Effector memory CD4-positive, alpha-beta T cell (primary cell): ENCODE results near the gene JAG2.

Source experiments
- DNase-seq, 3 donors: peaks; one replicate each; pipeline ENCODE4 v3.0.0-alpha.2; 2020
- H3K27ac ChIP-seq: 2 replicates; pipeline ENCODE4 v1.7.0; 2013; ENCODE audit warnings: mild to moderate bottlenecking, low read length, moderate library complexity; ENCODE audit not compliant: insufficient read depth, poor library complexity, severe bottlenecking
- H3K27me3 ChIP-seq: replicated peaks from 2 replicates; pipeline ENCODE4 v1.7.0; 2013; ENCODE audit warnings: mild to moderate bottlenecking, low read length; ENCODE audit not compliant: insufficient read depth, control insufficient read depth, poor library complexity, severe bottlenecking
- H3K36me3 ChIP-seq: 2 replicates; pipeline ENCODE4 v1.7.0; 2013; ENCODE audit warnings: mild to moderate bottlenecking, low read length, moderate library complexity; ENCODE audit not compliant: control insufficient read depth, insufficient read depth
- H3K4me1 ChIP-seq: 2 replicates; pipeline ENCODE4 v1.7.0; 2013; ENCODE audit warnings: low read length, mild to moderate bottlenecking; ENCODE audit not compliant: control insufficient read depth, insufficient read depth, poor library complexity, severe bottlenecking
- H3K4me3 ChIP-seq: 2 replicates; pipeline ENCODE4 v1.7.0; 2013; ENCODE audit warnings: low read length, low read depth, mild to moderate bottlenecking; ENCODE audit not compliant: insufficient read depth, poor library complexity, severe bottlenecking
- H3K9me3 ChIP-seq: 2 replicates; pipeline ENCODE4 v1.7.0; 2013; ENCODE audit warnings: mild to moderate bottlenecking, low read length, moderate library complexity; ENCODE audit not compliant: control insufficient read depth
- total RNA-seq, 3 donors: gene quantifications; one replicate each; lab custom pipeline; 2026; lab: John Stamatoyannopoulos, UW

Gene JAG2
- total RNA-seq = 1.8 to 2.9 (median 2.1) reads per million in 3 donors

GRCh38 chr14:105168496-105168978 is at the start of gene JAG2:
Gene JAG2, minus strand, starts transcription at chr14:105168776. Its CDS starts 356 bp downstream, at chr14:105168420.
- peak; percentile 34 to 45 (median 44) for DNase-seq
- peak within 1 kb of the TSS; percentile 35 for H3K4me3 ChIP-seq
- no peak within 1 kb of the TSS for H3K27ac ChIP-seq
- H3K9me3 ChIP-seq = no peaks in the 10 kb centered on the region
- peaks cover 26% of the 10 kb centered on the region for H3K4me1 ChIP-seq
- H3K36me3 ChIP-seq = no peaks in the 10 kb centered on the region
- peaks cover 24% of the 10 kb centered on the region for H3K27me3 ChIP-seq

GRCh38 chr14:105217774-105218173 is 49.2 kb upstream of the JAG2 start:
- H3K36me3 ChIP-seq = peaks cover 43% of the 10 kb centered on the region
- DNase-seq = no peak
- H3K4me1 ChIP-seq = no peaks in the 10 kb centered on the region

GRCh38 chr14:105216490-105217247 is 48.1 kb upstream of the JAG2 start:
- Histone ChIP-seq H3K27ac (no peak overlapping the region), H3K4me1 (no peaks in the 10 kb centered on the region), H3K36me3 (peaks cover 44% of the 10 kb centered on the region), H3K27me3 (no peaks in the 10 kb centered on the region), H3K9me3 (no peaks in the 10 kb centered on the region), H3K4me3 (no peak overlapping the region)
- no peak for DNase-seq

More at GRCh38 chr14:105217774-105218173, 49.2 kb upstream of the JAG2 start:
- Histone ChIP-seq H3K27me3 (no peaks in the 10 kb centered on the region), H3K27ac (no peak overlapping the region), H3K4me3 (no peak overlapping the region), H3K9me3 (no peaks in the 10 kb centered on the region)

- no peaks in the 10 kb centered on the region for H3K9me3 ChIP-seq
- DNase-seq = no peak
- no peak overlapping the region for H3K4me3 ChIP-seq
- H3K36me3 ChIP-seq = peaks cover 40% of the 10 kb centered on the region
- H3K27me3 ChIP-seq = no peaks in the 10 kb centered on the region
- H3K27ac ChIP-seq = no peak overlapping the region
- no peaks in the 10 kb centered on the region for H3K4me1 ChIP-seq
Observed at GRCh38 chr14:105215602-105216001, 47.0 kb upstream of the JAG2 start.

- Histone ChIP-seq H3K9me3 (no peaks in the 10 kb centered on the region), H3K27me3 (no peaks in the 10 kb centered on the region), H3K4me3 (no peak overlapping the region), H3K27ac (no peak overlapping the region), H3K36me3 (peaks cover 33% of the 10 kb centered on the region), H3K4me1 (no peaks in the 10 kb centered on the region)
- no peak for DNase-seq
Observed at GRCh38 chr14:105214324-105214915, 45.8 kb upstream of the JAG2 start.

GRCh38 chr14:105213361-105213760 is 44.8 kb upstream of the JAG2 start:
- Histone ChIP-seq H3K9me3 (no peaks in the 10 kb centered on the region), H3K4me3 (no peak overlapping the region), H3K27me3 (no peaks in the 10 kb centered on the region), H3K4me1 (no peaks in the 10 kb centered on the region), H3K36me3 (peaks cover 23% of the 10 kb centered on the region), H3K27ac (no peak overlapping the region)
- DNase-seq = no peak

- no peak overlapping the region for H3K4me3 ChIP-seq
- no peak overlapping the region for H3K27ac ChIP-seq
- H3K36me3 ChIP-seq = peaks cover 18% of the 10 kb centered on the region
- H3K27me3 ChIP-seq = no peaks in the 10 kb centered on the region
- H3K9me3 ChIP-seq = no peaks in the 10 kb centered on the region
- no peak for DNase-seq
- H3K4me1 ChIP-seq = no peaks in the 10 kb centered on the region
Observed at GRCh38 chr14:105212541-105213300, 44.1 kb upstream of the JAG2 start.

GRCh38 chr14:105211758-105212089 is 43.1 kb upstream of the JAG2 start:
- no peak overlapping the region for H3K27ac ChIP-seq
- H3K4me1 ChIP-seq = no peaks in the 10 kb centered on the region
- no peak for DNase-seq
- no peaks in the 10 kb centered on the region for H3K27me3 ChIP-seq
- peaks cover 9% of the 10 kb centered on the region for H3K36me3 ChIP-seq
- H3K4me3 ChIP-seq = no peak overlapping the region
- H3K9me3 ChIP-seq = no peaks in the 10 kb centered on the region

- H3K27me3 ChIP-seq = no peaks in the 10 kb centered on the region
- DNase-seq = no peak
- no peaks in the 10 kb centered on the region for H3K9me3 ChIP-seq
- H3K27ac ChIP-seq = no peak overlapping the region
- H3K36me3 ChIP-seq = peaks cover 9% of the 10 kb centered on the region
- no peak overlapping the region for H3K4me3 ChIP-seq
- H3K4me1 ChIP-seq = no peaks in the 10 kb centered on the region
Observed at GRCh38 chr14:105211086-105211757, 42.6 kb upstream of the JAG2 start.
